Thyroid gland (tissue), 4 donors: ENCODE data around the gene L1TD1. TPM values are rescaled to one million over a fixed set of nuclear protein-coding genes. Genes with fewer than 3 reads are reported as not detected.

Experiments
- DNase-seq, 2 donors: peaks; one replicate each; pipeline ENCODE4 v3.0.0-alpha.2; 2019
- H3K27ac ChIP-seq, 3 donors: fragments of 200-600 bp; sonication (generic); 1 replicate in 2 of 3; 2 replicates in 1 of 3; pipeline ENCODE4 v1.5.1; 2016 to 2019; ENCODE audit warnings: mild to moderate bottlenecking in 1 of 3, moderate library complexity in 1 of 3
- H3K27me3 ChIP-seq: fragments of 200-600 bp; sonication (generic); one replicate; pipeline ENCODE4 v1.5.1; 2019
- H3K36me3 ChIP-seq, 2 donors: fragments of 200-600 bp; sonication (generic); one replicate each; pipeline ENCODE4 v1.5.1; 2016 to 2019
- H3K4me1 ChIP-seq, 2 donors: fragments of 200-600 bp; sonication (generic); one replicate each; pipeline ENCODE4 v1.5.1; 2017 to 2019
- H3K4me3 ChIP-seq, 3 donors: fragments of 200-600 bp; sonication (generic); replicated peaks in 1 of 3; 1 replicate in 2 of 3; 2 replicates in 1 of 3; pipeline ENCODE4 v1.5.1; 2016; ENCODE audit warnings: mild to moderate bottlenecking in 1 of 3
- H3K9me3 ChIP-seq: fragments of 200-600 bp; sonication (generic); one replicate; pipeline ENCODE4 v1.5.1; 2017
- CTCF ChIP-seq, 6 experiments: fragments of 200-600 bp in 3 of 6; fragments of 450-650 bp in 3 of 6; sonication (generic) in 3 of 6; IDR thresholded peaks; one replicate each; pipeline ENCODE4 v1.5.1; 2016 to 2019; ENCODE audit warnings: antibody characterized with exemption in 6 of 6, mild to moderate bottlenecking in 2 of 6, inconsistent platforms in 1 of 6, moderate library complexity in 1 of 6
- POLR2A ChIP-seq, 2 donors: fragments of 450-650 bp; IDR thresholded peaks; one replicate each; pipeline ENCODE4 v1.6.1; 2017; ENCODE audit warnings: antibody characterized with exemption in 2 of 2, mild to moderate bottlenecking in 2 of 2, moderate library complexity in 1 of 2
- WGBS, 2 donors: methylation state at CpG; one replicate each; pipeline ENCODE4 v1.1.5; 2017; 5-methylcytosine and 5-hydroxymethylcytosine counted together
- intact Hi-C: fragments of 100-400 bp; cut with DNase I; formaldehyde crosslinking; loops from one replicate; pipeline ENCODE4 v1.15.1; 2023
- total RNA-seq, 4 donors: library from RNA; depleted of rRNA; stranded (reverse); fragments of >200 nt; gene quantifications; one replicate each; pipeline ENCODE4 v1.2.3, GENCODE V29; 2016

L1TD1 gene
- total RNA-seq, 4 donors from 2014 or later, result 0.11 to 1.1 (median 0.60) TPM

- H3K4me3 ChIP-seq, result no peak overlapping the region
- H3K36me3 ChIP-seq, result no peaks in the 10 kb centered on the region
- no peak overlapping the region for H3K27ac ChIP-seq
- DNase-seq, result no peak
- H3K9me3 ChIP-seq, result no peaks in the 10 kb centered on the region
- H3K4me1 ChIP-seq, result no peaks in the 10 kb centered on the region
- intact Hi-C loops, result no loop called here
- 73 to 79% methylated on average over 3 of the region's 3 CpGs for WGBS, 2 donors
- TF ChIP-seq POLR2A (IDR thresholded peaks at IDR 0.05), result no peak
- TF ChIP-seq CTCF (IDR thresholded peaks at IDR 0.05), result no peak
- no peaks in the 10 kb centered on the region for H3K27me3 ChIP-seq
These were observed 9.0 kb upstream of the L1TD1 start for GRCh38 chr1:62185677-62186076.

- WGBS, 2 donors, result 98% methylated on average over 5 of the region's 5 CpGs
- Histone ChIP-seq H3K9me3 (no peaks in the 10 kb centered on the region), H3K4me3 (no peak overlapping the region), H3K4me1 (no peaks in the 10 kb centered on the region), H3K36me3 (no peaks in the 10 kb centered on the region), H3K27ac (no peak overlapping the region), H3K27me3 (no peaks in the 10 kb centered on the region)
- intact Hi-C loops, result no loop called here
- TF ChIP-seq POLR2A (IDR thresholded peaks at IDR 0.05) (no peak), CTCF (IDR thresholded peaks at IDR 0.05) (no peak)
- no peak for DNase-seq
These were observed 7.1 kb upstream of the L1TD1 start for GRCh38 chr1:62187548-62187947.

- Histone ChIP-seq H3K27me3 (no peaks in the 10 kb centered on the region), H3K9me3 (no peaks in the 10 kb centered on the region), H3K4me1 (no peaks in the 10 kb centered on the region), H3K36me3 (no peaks in the 10 kb centered on the region), H3K4me3 (no peak overlapping the region), H3K27ac (no peak overlapping the region)
- intact Hi-C loops, result no loop called here
- DNase-seq, result no peak
- TF ChIP-seq CTCF (IDR thresholded peaks at IDR 0.05), result no peak
- TF ChIP-seq POLR2A (IDR thresholded peaks at IDR 0.05), result no peak
- 94 to 97% methylated on average over 8 of the region's 8 CpGs for WGBS, 2 donors
These were observed 6.5 kb upstream of the L1TD1 start for GRCh38 chr1:62188111-62188510.

GRCh38 chr1:62196086-62196690 is 1.5 kb downstream of the L1TD1 start:
- intact Hi-C loops, result no loop called here
- 86 to 89% methylated on average over 17 of the region's 17 CpGs for WGBS, 2 donors
- Histone ChIP-seq H3K4me1 (no peaks in the 10 kb centered on the region), H3K9me3 (no peaks in the 10 kb centered on the region), H3K36me3 (no peaks in the 10 kb centered on the region), H3K4me3 (no peak overlapping the region), H3K27me3 (peaks cover 4% of the 10 kb centered on the region), H3K27ac (no peak overlapping the region)
- no peak for TF ChIP-seq CTCF (IDR thresholded peaks at IDR 0.05)
- DNase-seq, result no peak

- intact Hi-C loops, result no loop called here
- no peak for TF ChIP-seq CTCF (IDR thresholded peaks at IDR 0.05)
- Histone ChIP-seq H3K27ac (no peak overlapping the region), H3K9me3 (no peaks in the 10 kb centered on the region), H3K36me3 (no peaks in the 10 kb centered on the region), H3K27me3 (peaks cover 4% of the 10 kb centered on the region), H3K4me3 (no peak overlapping the region), H3K4me1 (no peaks in the 10 kb centered on the region)
- 50 to 59% methylated on average over 14 of the region's 14 CpGs for WGBS, 2 donors
- DNase-seq, result no peak
These were observed 3.6 kb downstream of the L1TD1 start for GRCh38 chr1:62198069-62198780.
